TTC549 (cell line): ENCODE data around the gene NAA60.

Experiments used
- FAIRE-seq: peaks from 2 replicates; lab custom pipeline; 2012; peaks lifted over from hg19 to GRCh38; lab: Jason Lieb, UNC

Gene NAA60

GRCh38 chr16:3443108-3444031 is at the start of gene NAA60, which contains the start of gene ZNF597:
NAA60 (plus strand) TSS chr16:3443680; CDS start chr16:3476228, 32,548 bp downstream.
ZNF597 (minus strand) TSS chr16:3443504; CDS start chr16:3443153, 351 bp downstream.
- FAIRE-seq = peak; percentile 46

- FAIRE-seq = no peak
Measured at GRCh38 chr16:3400446-3400778, 43.1 kb upstream of the NAA60 start.

DNA sequence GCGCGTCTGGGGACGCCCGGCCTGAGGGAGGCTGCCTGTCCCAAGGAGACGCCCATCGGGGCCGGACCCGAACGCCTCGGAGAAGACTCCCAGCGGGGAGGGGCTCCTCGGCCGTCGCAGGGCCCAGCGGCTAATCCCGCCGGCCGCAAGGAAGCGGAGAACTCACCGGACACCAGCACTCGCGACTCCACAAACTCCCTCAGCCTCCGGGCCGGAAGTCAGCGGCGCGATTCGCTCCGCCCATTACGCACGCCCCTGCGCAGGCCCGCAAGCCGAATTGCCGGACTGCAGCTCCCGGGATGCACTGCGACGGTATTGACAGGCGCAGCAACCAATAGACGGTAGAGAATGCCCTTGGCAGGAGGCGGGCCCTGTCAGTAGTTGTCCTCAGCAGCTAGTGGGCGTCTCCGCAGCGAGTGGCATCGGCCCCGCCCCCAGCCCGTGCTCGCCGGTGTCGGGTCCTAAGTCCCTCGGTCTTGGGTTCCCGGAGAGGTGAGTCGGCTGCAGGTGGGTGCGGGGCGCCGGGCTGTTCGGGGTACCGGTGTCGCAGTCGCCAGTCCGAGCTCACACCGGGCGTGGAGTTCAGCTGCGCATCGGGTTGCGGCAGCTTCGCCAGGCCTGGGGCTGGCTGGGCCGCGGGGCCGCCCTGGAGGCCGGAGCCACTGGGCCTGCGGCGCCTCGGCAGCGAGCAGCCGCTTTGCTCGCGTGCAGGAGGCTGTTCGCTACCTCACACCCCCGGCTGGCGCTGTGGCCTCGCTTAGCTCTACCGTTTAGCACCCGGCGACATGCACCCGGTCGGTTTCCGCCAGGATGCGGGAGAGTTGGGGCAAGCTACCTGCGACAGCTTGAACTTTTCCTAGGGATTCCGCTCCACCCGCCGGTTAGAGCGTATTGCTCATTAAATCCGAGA is 42.4 kb upstream of the NAA60 start, which contains the start of the genes ZNF174 and ZSCAN32:
TSS of gene ZNF174 (plus strand) at position 437 of the 910 bp plus-strand sequence. CDS start 790 bp downstream, outside the sequence.
TSS of gene ZSCAN32 (minus strand) at position 226 of the 910 bp plus-strand sequence. CDS start 3,447 bp downstream, outside the sequence.
- peak; percentile 49 for FAIRE-seq

DNA sequence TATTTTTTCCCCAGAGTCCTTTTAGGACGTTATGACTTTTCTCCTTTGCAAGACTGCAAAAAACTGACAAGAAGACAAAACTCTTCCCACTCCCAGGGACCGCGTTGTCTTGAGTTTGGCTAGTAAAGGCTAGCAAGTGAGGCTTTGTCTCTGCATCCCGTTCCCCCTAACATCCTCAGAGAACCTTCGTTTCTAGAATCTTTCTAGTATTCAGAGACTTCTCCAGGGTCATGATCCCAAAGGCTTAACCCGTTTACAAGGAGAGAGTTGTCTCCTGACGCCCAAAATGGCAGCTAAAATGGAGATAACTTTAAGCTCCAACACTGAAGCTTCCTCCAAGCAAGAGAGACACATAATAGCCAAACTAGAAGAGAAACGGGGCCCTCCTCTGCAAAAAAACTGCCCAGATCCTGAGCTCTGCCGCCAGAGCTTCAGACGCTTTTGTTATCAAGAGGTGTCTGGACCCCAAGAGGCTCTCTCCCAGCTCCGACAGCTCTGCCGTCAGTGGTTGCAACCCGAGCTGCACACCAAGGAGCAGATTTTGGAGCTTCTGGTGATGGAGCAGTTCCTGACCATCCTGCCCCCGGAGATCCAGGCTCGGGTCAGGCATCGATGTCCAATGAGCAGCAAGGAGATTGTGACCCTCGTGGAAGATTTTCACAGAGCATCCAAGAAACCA is 41.6 kb upstream of the NAA60 start:
- FAIRE-seq = no peak

GRCh38 chr16:3408561-3409197 is 34.8 kb upstream of the NAA60 start:
- FAIRE-seq = no peak

DNA sequence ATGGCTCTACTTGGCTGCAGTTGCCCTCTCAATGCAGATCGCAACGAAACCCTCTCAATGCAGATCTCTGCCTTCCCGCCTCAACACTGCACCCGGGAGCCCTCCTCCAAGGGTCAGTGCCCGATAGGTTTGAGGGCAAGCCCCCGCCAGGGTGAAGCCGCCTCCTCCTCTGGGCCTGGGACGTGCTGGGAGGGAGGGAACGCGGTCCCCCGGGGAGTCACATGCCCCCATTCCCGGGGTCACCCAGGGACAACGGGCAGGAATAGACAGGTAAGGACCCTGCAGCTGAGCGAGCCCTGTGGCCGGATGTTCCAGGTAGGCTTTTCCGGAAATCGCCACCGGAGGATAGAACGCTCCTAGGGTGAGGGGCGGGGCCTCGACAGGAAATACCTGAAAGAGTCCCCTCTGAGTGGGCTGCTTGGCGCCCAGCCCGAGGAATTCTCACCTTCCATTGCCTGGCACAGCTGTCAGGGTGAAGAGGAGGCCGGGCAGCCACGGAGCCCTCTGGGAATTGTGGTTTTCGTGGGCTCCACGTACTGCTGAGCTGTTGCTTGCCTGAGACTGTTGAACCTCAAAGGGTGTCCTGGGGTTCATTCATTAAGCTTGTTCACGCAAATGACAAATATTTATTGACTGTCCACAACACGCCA is 29.6 kb upstream of the NAA60 start:
- FAIRE-seq = no peak

DNA sequence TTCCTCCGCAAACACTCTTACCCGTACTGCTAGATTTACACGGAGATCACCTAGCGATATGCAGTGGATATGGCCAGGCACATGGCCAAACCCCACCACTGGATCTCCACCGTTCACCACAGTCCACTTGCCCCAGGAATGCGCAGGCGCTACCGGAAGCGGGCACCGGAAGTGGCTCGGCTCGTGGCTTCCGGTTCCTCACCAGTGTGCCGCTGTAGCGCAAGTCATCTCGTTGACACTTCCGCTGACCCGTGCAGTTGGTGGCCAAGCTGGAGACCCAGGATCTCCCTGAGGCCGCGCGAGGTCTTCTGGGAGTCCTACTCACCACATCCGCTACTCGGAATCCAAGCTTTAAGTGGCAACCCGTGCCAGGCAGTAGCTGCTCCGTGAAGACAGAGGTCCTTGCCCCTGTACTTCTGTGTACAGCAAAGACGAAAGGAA is 11.7 kb upstream of the NAA60 start:
- FAIRE-seq = no peak

- FAIRE-seq = no peak
Measured at GRCh38 chr16:3434373-3434772, 9.1 kb upstream of the NAA60 start.

DNA sequence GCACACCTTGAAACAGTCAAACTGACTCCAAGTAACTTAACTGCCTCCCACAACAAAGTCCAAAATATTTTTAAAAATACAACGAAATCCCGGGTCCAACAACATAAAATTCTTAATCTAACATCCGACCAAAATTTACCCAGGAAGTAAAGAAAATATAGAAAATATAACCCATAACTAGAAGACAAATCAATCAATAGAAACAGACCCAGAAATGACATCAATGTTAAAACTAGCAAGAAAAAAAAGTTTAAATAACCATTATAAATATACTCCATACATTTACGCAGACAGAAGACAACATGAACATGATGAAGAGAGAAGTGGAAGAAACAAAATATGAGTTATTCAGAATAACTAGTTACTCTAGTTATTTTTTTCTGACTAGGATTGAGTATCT is 3.8 kb upstream of the NAA60 start:
- FAIRE-seq = no peak

DNA sequence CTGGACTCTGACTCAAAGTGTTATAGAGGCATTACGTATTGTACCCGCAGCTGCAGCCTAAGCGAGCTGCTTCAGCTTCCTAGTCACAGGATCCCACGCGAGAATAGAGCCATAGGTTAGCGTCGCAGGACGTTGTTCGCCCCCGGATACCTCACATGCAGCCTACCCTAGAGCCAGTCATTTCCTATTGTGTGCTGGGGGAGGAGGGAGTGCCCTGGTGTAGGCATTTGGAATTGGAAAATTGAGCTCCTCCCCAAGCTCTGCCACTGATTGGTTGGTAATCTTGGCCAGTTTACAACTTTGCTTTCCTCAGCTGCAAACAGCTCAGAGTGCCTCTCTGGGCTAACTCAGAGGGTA is 530 bp downstream of the NAA60 start:
- no peak for FAIRE-seq

GRCh38 chr16:3454093-3454492 is 10.6 kb downstream of the NAA60 start:
- no peak for FAIRE-seq

- no peak for FAIRE-seq
Measured at GRCh38 chr16:3454631-3455147, 11.2 kb downstream of the NAA60 start.

- no peak for FAIRE-seq
Measured at GRCh38 chr16:3457434-3458252, 14.2 kb downstream of the NAA60 start.

DNA sequence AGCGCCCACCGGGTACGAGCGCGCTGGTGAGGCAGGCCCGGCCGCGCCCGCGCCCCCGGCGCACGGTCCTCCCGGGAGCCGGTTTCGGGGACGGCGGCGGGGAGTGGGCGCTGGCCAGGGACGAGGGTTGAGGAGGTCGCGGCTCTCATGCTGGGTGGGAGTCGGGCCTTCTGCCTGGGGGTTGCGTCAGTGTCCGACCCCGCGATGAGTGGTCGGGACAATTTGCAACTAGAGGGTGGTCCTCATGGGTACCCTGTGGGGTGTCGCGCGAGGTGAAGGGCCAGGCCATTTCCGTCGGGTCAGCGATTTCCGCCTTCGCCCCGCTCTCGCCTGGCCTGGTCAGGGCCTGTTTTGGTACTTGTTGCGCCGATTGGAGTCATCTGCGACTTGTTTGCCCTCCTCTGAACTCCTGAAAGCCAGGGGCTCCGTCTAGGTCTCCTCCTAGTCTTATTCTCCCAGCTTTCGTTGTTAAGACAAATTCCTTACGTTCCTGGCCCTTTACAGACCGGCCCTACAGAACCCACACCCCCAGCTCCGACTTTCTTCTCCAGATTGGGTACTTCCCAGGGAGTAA is 14.9 kb downstream of the NAA60 start:
- FAIRE-seq = no peak

DNA sequence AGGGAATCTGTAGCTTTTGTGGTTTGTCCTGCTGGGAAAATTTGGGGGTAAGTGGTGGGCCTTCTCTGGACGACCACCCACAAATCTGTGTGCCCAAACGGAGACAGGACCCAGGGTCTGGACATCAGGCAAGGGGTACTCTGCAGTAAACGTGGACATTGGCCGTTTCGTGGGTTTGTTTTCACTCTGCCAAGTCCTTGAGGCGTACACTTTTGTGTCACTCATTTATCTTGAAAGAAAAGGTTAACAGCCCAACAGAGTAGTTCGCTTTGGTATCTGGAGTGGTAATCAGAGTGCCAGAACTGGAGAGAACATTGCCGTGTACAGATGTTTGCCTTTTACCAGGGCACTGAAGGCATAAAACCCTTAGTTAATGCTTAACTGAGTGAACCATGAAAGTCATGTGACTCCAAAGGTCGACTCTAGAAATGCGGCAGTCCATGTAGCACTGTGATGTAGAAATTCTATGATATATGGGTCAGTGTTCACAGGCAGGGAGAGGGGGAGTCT is 15.4 kb downstream of the NAA60 start:
- FAIRE-seq = no peak

DNA sequence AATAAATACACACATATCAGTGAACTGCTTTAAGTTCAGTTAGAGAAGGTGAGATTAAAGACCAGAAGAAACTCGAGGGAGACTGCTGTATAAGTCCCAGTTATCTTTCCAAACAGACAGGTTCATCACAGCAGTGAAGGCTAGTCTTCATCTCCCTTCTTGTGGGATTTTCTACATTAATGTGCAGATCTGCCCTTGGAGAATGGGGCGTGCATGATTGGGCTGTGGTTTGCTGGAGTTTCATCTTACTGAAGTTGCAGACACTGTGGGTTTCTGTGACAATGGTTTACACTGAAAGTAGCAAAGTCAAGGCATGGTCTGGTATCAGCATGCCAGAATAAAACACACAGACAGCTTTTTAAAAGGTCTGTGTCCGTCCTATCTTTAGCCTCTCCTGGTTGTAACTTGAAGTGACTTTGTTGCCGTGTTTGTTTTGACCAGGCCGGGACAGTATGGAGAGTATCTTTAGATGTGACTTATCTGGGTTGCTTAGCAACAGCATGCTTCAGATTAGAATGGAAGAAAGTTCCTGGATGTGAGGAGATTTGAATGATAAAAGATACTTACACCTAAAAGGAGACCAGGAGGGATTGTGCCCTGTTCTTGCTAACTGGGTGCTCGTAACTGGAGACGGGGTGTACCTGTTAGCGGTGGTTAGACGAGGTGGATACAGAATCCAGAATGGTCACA is 16.1 kb downstream of the NAA60 start:
- FAIRE-seq = no peak

DNA sequence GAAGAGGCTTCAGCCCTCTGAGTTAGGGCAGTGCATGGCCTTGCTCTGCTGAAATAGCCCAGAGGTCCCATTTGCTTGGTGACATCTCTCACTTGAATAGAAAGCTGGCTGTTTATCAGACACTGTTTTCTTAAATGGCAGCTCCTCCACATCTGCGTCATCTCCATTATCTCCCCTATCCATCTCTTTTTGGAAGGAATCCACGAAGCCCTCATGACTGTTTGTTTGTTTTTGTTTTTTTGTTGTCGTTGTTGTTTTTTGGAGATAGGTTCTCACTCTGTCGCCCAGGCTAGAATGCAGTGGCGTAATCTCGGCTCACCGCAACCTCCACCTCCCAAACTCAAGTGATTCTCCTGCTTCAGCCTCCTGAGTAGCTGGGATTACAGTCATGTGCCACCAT is 16.6 kb downstream of the NAA60 start:
- no peak for FAIRE-seq

- FAIRE-seq = no peak
Measured at GRCh38 chr16:3460585-3460984, 17.1 kb downstream of the NAA60 start.

GRCh38 chr16:3461151-3461550 is 17.7 kb downstream of the NAA60 start:
- no peak for FAIRE-seq
